GM21528 (cell line): Measurements from ENCODE around the gene CPA4.
"Not testable (repeated sequence)": the region's sequence is repeated elsewhere in the genome, so short reads cannot be mapped to it uniquely, and the experiment has no call there.

ENCODE experiments used
- ATAC-seq: cut with Tn5 transposase; IDR thresholded peaks from one replicate; pipeline ENCODE4 v1.9.1; 2021; ENCODE audit warnings: mild to moderate bottlenecking, moderate library complexity; ENCODE audit not compliant: unreplicated experiment, low FRiP score

The CPA4 gene

DNA sequence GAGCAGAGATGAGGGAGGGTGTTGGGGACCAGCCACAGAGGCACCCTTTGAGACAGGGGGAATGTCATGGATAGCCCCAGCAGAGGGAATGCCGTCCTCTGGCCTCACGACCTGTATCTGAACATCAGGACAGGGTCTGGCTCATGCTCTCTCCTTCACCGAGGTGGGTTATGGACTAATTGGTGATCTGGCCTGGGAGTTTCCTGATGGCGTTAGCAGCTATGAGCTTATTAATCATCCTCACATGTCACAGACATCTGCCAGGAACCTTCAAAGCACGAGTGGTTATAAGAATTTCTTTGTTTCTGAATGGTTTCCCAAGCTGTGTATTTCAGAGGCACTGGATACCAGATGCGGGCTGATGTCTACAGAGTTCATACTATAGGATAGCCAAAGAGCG, 6.9 kb downstream of the CPA4 start:
- no peak for ATAC-seq

- ATAC-seq, result no peak
Observed at GRCh38 chr7:130301501-130302020, 8.6 kb downstream of the CPA4 start.

GRCh38 chr7:130302649-130303048, 9.7 kb downstream of the CPA4 start:
- ATAC-seq, result no peak

GRCh38 chr7:130303127-130303526, 10.2 kb downstream of the CPA4 start:
- no peak for ATAC-seq

DNA sequence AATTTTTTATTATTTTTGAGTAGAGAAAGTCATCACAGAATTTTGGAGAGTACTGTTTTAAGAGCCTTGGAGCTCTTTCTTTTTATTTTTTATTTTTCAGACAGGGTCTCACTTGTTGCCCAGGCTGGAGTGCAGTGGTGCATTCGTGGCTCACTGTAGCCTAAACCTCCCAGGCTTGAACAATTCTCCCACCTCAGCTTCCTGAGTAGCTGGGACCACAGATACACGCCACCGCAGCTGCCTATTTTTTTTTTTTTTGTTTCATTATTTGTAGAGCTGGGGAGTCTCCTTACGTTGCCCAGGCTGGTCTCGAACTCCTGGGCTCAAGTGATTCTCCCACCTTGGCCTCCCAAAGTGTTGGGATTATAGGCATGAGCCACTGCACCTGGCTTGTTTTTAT, 10.6 kb downstream of the CPA4 start:
- ATAC-seq, result no peak

DNA sequence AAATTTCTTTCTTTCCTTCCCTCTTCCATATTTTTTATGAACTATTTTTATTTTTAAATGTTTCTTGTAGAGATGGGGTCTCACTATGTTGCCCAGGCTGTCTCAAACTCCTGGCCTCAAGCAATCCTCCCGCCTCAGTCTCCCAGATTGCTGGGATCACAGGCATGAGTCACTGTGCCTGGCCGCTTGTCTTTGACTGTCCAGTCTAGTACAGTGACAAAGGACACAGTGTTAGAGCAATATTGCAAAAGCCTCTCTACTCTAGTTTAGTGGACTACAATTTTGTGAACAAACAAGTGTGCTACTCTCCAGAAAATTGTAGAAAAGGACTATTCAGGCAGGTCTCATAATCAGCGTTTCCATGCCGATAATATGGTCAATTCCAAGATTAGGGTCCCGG, 11.0 kb downstream of the CPA4 start:
- ATAC-seq, result no peak

GRCh38 chr7:130304878-130305277, 11.9 kb downstream of the CPA4 start:
- no peak for ATAC-seq

- ATAC-seq, result no peak
Observed at GRCh38 chr7:130305433-130306042, 12.6 kb downstream of the CPA4 start.

GRCh38 chr7:130309986-130310385, 17.0 kb downstream of the CPA4 start:
- ATAC-seq, result no peak

- ATAC-seq, result no peak
Observed at GRCh38 chr7:130314305-130314704, 21.3 kb downstream of the CPA4 start.

DNA sequence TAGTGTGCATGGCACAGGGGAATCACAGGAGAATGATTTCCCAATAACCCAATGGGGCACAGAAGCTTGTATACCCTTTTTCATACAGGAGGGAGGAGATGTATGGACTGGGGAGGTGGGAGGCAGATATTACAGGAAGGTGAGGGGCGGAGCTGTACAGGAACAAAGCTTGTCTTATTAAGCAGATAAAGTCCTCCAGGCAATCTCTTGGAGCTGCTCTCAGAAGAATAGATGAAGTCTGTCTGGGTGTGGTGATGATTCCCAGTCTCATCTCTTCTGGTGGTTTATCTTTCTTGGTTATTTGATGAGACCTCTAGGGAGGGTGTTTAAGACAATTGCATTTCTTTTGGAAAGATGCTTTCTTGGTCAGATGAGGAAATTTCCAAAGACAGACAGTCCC, 26.6 kb downstream of the CPA4 start:
- ATAC-seq, result no peak

DNA sequence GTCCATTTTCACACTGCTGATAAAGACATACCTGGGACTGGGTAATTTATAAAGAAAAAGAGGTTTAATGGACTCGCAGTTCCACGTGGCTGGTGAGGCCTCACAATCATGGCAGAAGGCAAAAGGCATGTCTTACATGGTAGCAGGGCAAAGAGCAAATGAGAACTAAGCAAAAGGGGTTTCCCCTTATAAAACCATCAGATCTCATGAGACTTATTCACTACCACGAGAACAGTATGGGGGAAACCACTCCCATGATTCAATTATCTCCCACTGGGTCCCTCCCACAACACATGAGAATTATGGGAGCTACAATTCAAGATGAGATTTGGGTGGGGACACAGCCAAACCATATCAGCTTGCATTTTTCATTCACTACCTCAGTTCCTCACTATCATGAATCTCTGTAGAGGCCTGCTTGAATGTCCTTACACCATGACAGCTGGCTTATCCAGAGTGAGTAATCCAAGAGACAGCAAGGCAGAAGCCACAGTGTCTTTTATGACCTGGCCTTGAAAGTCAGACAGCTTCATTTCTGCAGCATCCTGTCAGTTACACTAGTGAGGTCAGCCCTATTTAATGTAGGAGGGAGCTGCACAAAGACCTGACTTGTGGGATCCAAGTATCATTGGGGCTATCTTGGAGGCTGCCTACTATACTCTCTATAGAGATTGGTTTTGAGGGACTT, 28.7 kb downstream of the CPA4 start:
- not testable (repeated sequence) for ATAC-seq

DNA sequence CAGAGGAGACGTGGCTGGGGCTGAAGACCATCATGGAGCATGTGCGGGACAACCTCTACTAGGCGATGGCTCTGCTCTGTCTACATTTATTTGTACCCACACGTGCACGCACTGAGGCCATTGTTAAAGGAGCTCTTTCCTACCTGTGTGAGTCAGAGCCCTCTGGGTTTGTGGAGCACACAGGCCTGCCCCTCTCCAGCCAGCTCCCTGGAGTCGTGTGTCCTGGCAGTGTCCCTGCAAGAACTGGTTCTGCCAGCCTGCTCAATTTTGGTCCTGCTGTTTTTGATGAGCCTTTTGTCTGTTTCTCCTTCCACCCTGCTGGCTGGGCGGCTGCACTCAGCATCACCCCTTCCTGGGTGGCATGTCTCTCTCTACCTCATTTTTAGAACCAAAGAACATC, 29.7 kb downstream of the CPA4 start:
- no peak for ATAC-seq

DNA sequence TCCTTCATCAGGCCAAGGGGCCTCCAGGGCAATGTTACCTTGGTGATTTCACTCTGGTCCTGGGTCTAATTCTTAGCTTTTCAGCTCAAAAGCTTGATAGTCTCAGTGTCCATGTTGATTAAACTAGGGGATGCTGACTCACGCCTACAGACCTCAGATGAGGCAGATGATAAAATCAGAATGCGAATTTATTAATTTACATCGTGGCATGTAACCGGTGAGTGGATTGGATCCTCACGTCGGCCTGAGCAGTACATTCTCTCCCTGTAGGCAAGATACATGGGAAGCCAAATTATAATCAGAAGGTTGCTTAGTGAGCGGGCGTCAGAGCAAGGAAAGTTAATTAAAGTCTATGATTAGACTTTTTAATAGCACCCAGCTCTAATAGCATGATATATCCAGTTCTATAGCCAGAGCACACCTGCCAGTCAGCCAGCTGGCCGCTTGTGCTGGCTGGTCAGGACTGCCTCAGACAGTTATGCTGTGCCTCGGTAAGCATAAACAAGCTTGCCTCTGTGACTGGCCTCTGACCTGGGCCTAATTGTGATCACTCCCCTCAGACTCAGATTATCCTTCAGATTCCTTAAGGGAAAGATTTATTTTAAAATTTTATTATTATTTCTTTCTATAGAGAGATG, 31.5 kb downstream of the CPA4 start:
- ATAC-seq, result no peak

GRCh38 chr7:130329681-130330080, 36.7 kb downstream of the CPA4 start:
- no peak for ATAC-seq

DNA sequence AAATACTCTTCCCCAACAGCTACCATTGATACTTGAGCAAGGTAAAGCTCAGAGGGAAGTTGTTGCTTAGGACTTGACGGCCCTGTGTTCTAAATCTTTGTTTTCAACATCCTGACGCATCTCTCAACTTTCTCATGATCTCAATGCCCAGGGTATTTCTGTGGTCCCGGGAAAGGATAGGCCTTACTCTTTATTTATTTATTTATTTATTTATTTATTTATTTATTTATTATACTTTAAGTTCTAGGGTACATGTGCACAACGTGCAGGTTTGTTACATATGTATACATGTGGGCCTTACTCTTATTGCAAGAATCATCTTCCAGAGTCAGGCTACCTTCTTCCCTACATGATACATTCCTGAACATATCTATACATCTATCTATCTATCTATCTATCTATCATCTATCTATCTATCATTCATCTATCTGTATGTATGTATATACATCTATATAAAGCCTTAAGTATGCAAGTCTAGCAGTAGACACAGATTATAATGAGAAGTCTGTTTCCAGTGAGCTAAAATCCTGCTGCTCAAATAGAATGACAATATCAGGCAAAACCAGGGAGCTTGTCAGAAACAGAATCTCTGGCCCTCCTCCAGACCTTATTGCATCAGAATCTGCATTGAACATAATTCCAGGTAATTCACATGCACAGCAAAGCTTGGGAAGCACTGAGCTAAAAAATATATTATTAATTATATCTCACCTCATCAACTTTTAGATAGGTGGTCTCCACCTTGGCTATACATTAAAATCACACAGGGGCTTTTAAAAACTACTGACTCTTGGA, 39.5 kb downstream of the CPA4 start:
- ATAC-seq, result no peak

- no peak for ATAC-seq
Observed at GRCh38 chr7:130333832-130334231, 40.9 kb downstream of the CPA4 start.

DNA sequence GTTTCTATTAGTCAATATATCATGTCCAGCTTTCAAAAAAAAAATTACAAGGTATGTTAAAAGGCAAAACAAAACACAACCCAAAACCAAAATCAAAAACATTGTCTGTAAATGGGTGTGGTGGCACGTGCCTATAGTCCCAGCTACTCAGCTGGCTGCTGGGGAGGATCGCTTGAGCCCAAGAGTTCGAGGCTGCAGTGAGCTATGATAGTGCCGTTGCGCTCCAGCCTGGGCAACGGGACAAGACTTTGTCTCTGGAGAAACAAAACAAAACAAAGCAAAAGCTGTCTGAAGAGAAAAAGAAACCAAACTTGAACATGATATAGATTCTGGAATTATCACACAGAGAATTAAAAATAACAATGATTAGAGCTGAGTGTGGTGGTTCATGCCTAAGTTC, 41.3 kb downstream of the CPA4 start:
- ATAC-seq, result no peak

GRCh38 chr7:130337410-130337971, 44.5 kb downstream of the CPA4 start:
- no peak for ATAC-seq

DNA sequence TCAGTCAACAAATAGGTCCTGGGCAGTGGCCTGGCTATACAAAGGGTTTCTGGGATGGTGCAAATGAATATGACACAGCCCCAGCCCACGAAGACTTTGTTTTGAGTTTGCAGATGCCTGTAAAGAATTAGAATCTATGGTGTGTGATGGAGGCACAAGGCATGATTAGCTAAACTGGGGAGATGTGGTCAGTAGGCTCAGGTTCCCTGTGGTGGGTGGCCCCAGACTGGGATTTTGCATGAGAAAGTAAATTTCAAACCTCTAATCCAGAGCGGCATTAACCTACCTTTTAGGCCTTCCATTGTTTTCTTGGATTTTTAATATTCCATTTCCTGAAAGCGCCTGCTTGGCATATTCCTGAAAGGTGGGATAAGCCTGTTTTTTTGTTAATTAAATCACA, 45.3 kb downstream of the CPA4 start:
- no peak for ATAC-seq

- ATAC-seq, result no peak
Observed at GRCh38 chr7:130341882-130342281, 48.9 kb downstream of the CPA4 start.
